Measurements from ENCODE around the gene CHTOP. TPM values are rescaled to one million over a fixed set of nuclear protein-coding genes. Genes with fewer than 3 reads are reported as not detected.
"Not testable (repeated sequence)": the region's sequence is repeated elsewhere in the genome, so short reads cannot be mapped to it uniquely, and the experiment has no call there.

The CHTOP gene
- total RNA-seq, 2 experiments from 2014 or later = 88.2 to 91.3 TPM

- Mint-ChIP-seq H3K27ac (no peak overlapping the region), H3K4me3 (no peak overlapping the region), H3K27me3 (ENCODE audit: low read depth) (no peaks in the 10 kb centered on the region), H3K4me1 (ENCODE audit: low read depth) (peaks cover 14% of the 10 kb centered on the region), H3K9me3 (no peaks in the 10 kb centered on the region), H3K36me3 (ENCODE audit: low read depth) (no peaks in the 10 kb centered on the region)
- CTCF ChIA-PET = interaction anchor here (1.6 kb wide), 1 partner anchor 21 kb away, joined by 5 read pairs; the partner anchor contains the start of gene CHTOP
- intact Hi-C loops (cut with micrococcal nuclease) = loop anchor here (5.0 kb wide), 1 partner anchor 322 kb away; the partner anchor contains the start of gene JTB
- no peak for DNase-seq
Measured at GRCh38 chr1:153655333-153655732, 21.5 kb downstream of the CHTOP start.

DNA sequence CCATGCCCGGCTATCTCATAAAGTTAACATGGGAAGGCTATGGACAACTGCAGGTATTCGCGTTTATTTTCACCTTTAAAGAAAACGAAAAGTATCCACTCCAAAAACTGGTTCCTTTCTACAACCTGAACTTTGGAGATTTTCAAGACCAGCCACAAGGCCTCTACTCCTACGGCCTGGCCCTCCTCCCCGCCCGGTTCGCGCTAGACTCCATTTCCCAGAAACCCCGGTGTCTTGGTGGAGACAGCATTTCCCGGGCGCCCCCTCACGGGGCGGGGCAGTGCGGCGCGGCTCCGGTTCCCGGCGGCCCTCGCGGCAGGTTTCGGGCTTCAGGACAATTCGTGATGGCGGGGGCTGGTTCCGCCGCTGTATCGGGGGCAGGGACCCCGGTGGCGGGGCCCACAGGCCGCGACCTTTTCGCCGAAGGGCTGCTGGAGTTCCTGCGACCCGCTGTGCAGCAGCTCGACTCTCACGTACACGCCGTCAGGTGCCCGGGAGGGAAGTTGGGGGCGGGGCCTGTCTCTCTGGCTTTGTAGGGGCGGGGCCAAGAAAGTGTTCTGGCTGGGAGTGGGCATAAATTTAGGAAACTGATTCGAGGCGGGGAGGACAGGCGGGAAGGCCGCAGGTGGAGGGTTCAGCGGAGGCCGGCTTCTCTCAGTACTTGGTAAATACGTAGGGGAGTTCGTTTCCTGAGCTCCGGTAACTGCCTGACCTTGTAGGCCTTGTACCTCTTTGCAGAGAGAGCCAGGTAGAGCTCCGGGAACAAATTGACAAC, 24.7 kb downstream of the CHTOP start, which contains the start of gene SNAPIN:
SNAPIN (plus strand) TSS at position 304 of the 775 bp plus-strand sequence; CDS start at position 345, 41 bp downstream.
- intact Hi-C loops (cut with micrococcal nuclease) = loop anchor here (1.0 to 5.0 kb wide), 4 partner anchors 13 to 319 kb away; partner anchors contain the start of genes CHTOP and JTB
- CTCF ChIA-PET = interaction anchor here (0.5 to 1.2 kb wide), 3 partner anchors 19 to 319 kb away, joined by 3 read pairs; partner anchors contain the start of gene JTB
- no peaks in the 10 kb centered on the region for H3K27me3 Mint-ChIP-seq (ENCODE audit: low read depth)
- H3K27ac Mint-ChIP-seq = peak within 1 kb of the TSS; percentile 94
- H3K36me3 Mint-ChIP-seq (ENCODE audit: low read depth) = peaks cover 20% of the 10 kb centered on the region
- peak within 1 kb of the TSS; percentile 97 for H3K4me3 Mint-ChIP-seq
- no peaks in the 10 kb centered on the region for H3K9me3 Mint-ChIP-seq
- peaks cover 15% of the 10 kb centered on the region for H3K4me1 Mint-ChIP-seq (ENCODE audit: low read depth)
- peak; percentile 95 for DNase-seq

GRCh38 chr1:153659175-153659534, 25.3 kb downstream of the CHTOP start:
- Mint-ChIP-seq H3K27ac (peak overlapping the region; percentile 94), H3K9me3 (no peaks in the 10 kb centered on the region)

GRCh38 chr1:153659656-153660055, 25.8 kb downstream of the CHTOP start:
- H3K36me3 Mint-ChIP-seq (ENCODE audit: low read depth) = peaks cover 29% of the 10 kb centered on the region
- CTCF ChIA-PET = no interaction called here

More at GRCh38 chr1:153659175-153659534, 25.3 kb downstream of the CHTOP start:
- no peaks in the 10 kb centered on the region for H3K27me3 Mint-ChIP-seq (ENCODE audit: low read depth)
- DNase-seq = no peak
- intact Hi-C loops (cut with micrococcal nuclease) = loop anchor here (5.0 kb wide), 1 partner anchor 318 kb away; the partner anchor contains the start of gene JTB
- peaks cover 24% of the 10 kb centered on the region for H3K36me3 Mint-ChIP-seq (ENCODE audit: low read depth)
- H3K4me3 Mint-ChIP-seq = peak overlapping the region; percentile 97
- CTCF ChIA-PET = interaction anchor here (0.5 to 1.2 kb wide), 3 partner anchors 18 to 318 kb away, joined by 3 read pairs; partner anchors contain the start of gene JTB
- H3K4me1 Mint-ChIP-seq (ENCODE audit: low read depth) = peaks cover 15% of the 10 kb centered on the region

GRCh38 chr1:153661111-153661708, 27.3 kb downstream of the CHTOP start:
- Mint-ChIP-seq H3K27me3 (ENCODE audit: low read depth) (no peaks in the 10 kb centered on the region), H3K4me1 (ENCODE audit: low read depth) (peaks cover 17% of the 10 kb centered on the region), H3K4me3 (no peak overlapping the region), H3K9me3 (no peaks in the 10 kb centered on the region), H3K36me3 (ENCODE audit: low read depth) (peaks cover 40% of the 10 kb centered on the region), H3K27ac (no peak overlapping the region)
- CTCF ChIA-PET = no interaction called here
- DNase-seq = no peak
- intact Hi-C loops (cut with micrococcal nuclease) = no loop called here

More at GRCh38 chr1:153659656-153660055, 25.8 kb downstream of the CHTOP start:
- Mint-ChIP-seq H3K9me3 (no peaks in the 10 kb centered on the region), H3K27ac (peak overlapping the region; percentile 94), H3K27me3 (ENCODE audit: low read depth) (no peaks in the 10 kb centered on the region), H3K4me1 (ENCODE audit: low read depth) (peaks cover 15% of the 10 kb centered on the region), H3K4me3 (peak overlapping the region; percentile 97)
- intact Hi-C loops (cut with micrococcal nuclease) = loop anchor here (5.0 kb wide), 1 partner anchor 318 kb away; the partner anchor contains the start of gene JTB
- DNase-seq = no peak

DNA sequence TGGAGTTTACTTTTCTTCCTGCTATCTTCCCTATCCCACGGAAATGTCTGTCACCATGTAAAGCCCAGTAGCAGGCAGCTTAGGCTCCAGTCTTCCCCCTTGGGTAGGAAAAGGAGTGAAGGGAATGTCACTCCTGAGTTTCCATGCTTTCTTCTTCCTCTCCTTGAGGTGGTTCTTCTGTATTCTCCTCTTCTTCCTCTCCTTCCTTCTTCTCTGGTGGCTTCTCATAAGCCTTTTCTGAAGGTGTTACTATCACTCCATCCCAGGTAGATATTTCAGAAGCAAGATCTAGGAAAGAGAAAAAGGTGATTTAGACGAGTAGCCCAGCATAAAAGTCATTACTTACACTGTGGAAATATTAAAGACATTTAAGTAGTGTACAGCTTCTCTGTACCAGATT, 28.4 kb downstream of the CHTOP start:
- Mint-ChIP-seq H3K36me3 (ENCODE audit: low read depth) (peaks cover 50% of the 10 kb centered on the region), H3K9me3 (no peaks in the 10 kb centered on the region), H3K4me3 (no peak overlapping the region), H3K27me3 (ENCODE audit: low read depth) (no peaks in the 10 kb centered on the region), H3K4me1 (ENCODE audit: low read depth) (peaks cover 19% of the 10 kb centered on the region), H3K27ac (peak overlapping the region; percentile 62)
- CTCF ChIA-PET = no interaction called here
- intact Hi-C loops (cut with micrococcal nuclease) = no loop called here
- no peak for DNase-seq

DNA sequence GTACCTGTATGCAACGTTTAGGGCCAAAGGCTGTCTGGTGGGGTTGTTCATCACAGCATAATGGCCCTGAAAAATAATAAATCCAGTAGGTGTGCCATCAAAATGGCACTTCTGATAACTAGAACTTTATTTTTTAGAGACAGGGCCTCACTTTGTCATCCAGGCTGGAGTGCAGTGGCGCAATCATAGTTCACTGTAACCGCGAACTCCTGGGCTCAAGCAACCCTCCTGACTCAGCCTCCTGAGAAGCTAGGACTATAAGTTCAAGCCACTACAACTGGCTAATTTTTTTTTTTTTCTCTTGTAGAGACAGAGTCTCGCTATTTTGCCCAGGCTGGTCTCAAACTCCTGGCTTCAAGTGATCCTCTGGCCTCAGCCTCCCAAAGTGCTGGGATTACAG, 29.3 kb downstream of the CHTOP start:
- H3K9me3 Mint-ChIP-seq = no peaks in the 10 kb centered on the region
- peaks cover 60% of the 10 kb centered on the region for H3K36me3 Mint-ChIP-seq (ENCODE audit: low read depth)
- H3K27ac Mint-ChIP-seq = no peak overlapping the region
- intact Hi-C loops (cut with micrococcal nuclease) = no loop called here
- no peak for DNase-seq
- no peaks in the 10 kb centered on the region for H3K27me3 Mint-ChIP-seq (ENCODE audit: low read depth)
- H3K4me3 Mint-ChIP-seq = no peak overlapping the region
- CTCF ChIA-PET = no interaction called here
- H3K4me1 Mint-ChIP-seq (ENCODE audit: low read depth) = peaks cover 26% of the 10 kb centered on the region

GRCh38 chr1:153667439-153667838, 33.6 kb downstream of the CHTOP start:
- Mint-ChIP-seq H3K36me3 (ENCODE audit: low read depth) (peaks cover 71% of the 10 kb centered on the region), H3K4me1 (ENCODE audit: low read depth) (peaks cover 38% of the 10 kb centered on the region), H3K27ac (peak overlapping the region; percentile 78), H3K4me3 (no peak overlapping the region), H3K9me3 (no peaks in the 10 kb centered on the region), H3K27me3 (ENCODE audit: low read depth) (no peaks in the 10 kb centered on the region)
- CTCF ChIA-PET = interaction anchor here (1.2 to 1.9 kb wide), 3 partner anchors 10 to 157 kb away, joined by 3 to 6 read pairs (median 3); no protein-coding TSS in a partner anchor
- DNase-seq = no peak
- intact Hi-C loops (cut with micrococcal nuclease) = no loop called here

DNA sequence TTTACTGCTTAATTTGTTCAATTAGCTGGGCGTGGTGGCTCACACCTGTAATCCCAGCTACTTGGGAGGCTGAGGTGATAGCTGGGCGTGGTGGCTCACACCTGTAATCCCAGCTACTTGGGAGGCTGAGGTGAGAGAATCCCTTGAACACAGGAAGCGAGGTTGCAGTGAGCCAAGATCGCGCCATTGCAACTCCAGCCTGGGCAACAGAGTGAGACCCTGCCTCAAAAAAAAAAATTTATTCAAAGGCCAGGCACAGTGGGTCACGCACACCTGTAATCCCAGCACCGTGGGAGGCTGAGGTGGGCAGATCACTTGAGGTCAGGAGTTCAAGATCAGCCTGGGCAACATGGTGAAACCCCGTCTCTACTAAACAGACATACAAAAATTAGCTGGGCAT, 34.8 kb downstream of the CHTOP start:
- H3K27me3 Mint-ChIP-seq (ENCODE audit: low read depth); H3K4me3 Mint-ChIP-seq; DNase-seq; intact Hi-C loops (cut with micrococcal nuclease); H3K9me3 Mint-ChIP-seq; H3K27ac Mint-ChIP-seq: not testable (repeated sequence)
- Mint-ChIP-seq H3K36me3 (ENCODE audit: low read depth) (peaks cover 62% of the 10 kb centered on the region), H3K4me1 (ENCODE audit: low read depth) (peaks cover 38% of the 10 kb centered on the region)
- CTCF ChIA-PET = interaction anchor here (0.6 kb wide), 1 partner anchor 53 kb away, joined by 3 read pairs; the partner anchor contains the start of gene S100A14

- H3K9me3 Mint-ChIP-seq = no peaks in the 10 kb centered on the region
- no peaks in the 10 kb centered on the region for H3K27me3 Mint-ChIP-seq (ENCODE audit: low read depth)
- peaks cover 54% of the 10 kb centered on the region for H3K36me3 Mint-ChIP-seq (ENCODE audit: low read depth)
- H3K27ac Mint-ChIP-seq = no peak overlapping the region
- H3K4me1 Mint-ChIP-seq (ENCODE audit: low read depth) = peaks cover 38% of the 10 kb centered on the region
- intact Hi-C loops (cut with micrococcal nuclease) = loop anchor here (2.0 to 10.0 kb wide), 5 partner anchors 159 to 603 kb away; partner anchors contain the start of genes HAX1, NUP210L and SLC39A1
- CTCF ChIA-PET = no interaction called here
- no peak overlapping the region for H3K4me3 Mint-ChIP-seq
- DNase-seq = no peak
Measured at GRCh38 chr1:153669606-153670005, 35.7 kb downstream of the CHTOP start.

DNA sequence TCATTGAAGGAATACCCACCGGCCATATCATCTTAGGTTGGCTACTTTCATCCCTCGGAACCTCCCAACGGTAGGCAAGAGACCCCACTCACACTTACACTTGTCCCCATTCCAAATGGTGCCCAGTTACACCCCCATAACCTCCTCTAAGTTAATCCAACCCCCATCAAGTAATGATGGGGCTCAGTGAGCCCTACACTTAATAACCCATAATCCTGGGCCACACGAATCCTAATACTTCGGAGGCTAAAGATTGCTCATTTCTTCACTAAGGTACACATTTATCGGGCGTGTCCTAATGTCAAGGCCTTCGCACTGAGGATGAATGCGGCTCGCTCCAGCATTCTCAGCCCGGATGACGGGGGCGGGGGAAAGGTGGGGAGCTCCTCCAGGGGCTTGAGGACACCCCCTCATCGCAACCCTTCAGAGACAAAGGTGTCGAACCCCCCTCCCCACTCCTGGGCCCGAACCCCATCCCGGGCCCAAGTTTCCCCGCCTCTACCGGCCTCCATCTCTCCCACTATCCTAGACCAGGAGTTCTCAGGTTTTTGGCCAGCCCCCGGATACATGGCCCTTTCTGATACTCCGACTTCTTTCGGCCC, 36.5 kb downstream of the CHTOP start:
- H3K9me3 Mint-ChIP-seq = no peaks in the 10 kb centered on the region
- DNase-seq = peak; percentile 42
- H3K36me3 Mint-ChIP-seq (ENCODE audit: low read depth) = peaks cover 47% of the 10 kb centered on the region
- H3K4me1 Mint-ChIP-seq (ENCODE audit: low read depth) = peaks cover 38% of the 10 kb centered on the region
- no peaks in the 10 kb centered on the region for H3K27me3 Mint-ChIP-seq (ENCODE audit: low read depth)
- intact Hi-C loops (cut with micrococcal nuclease) = loop anchor here (2.0 to 10.0 kb wide), 5 partner anchors 160 to 602 kb away; partner anchors contain the start of genes HAX1, NUP210L and SLC39A1
- H3K4me3 Mint-ChIP-seq = no peak overlapping the region
- H3K27ac Mint-ChIP-seq = no peak overlapping the region
- CTCF ChIA-PET = no interaction called here

All from activated naive CD4-positive, alpha-beta T cell treated with anti-CD3 and anti-CD28 coated beads for 36 hours (primary cell).